ENCODE results near the gene ZCCHC3.
"Not testable (repeated sequence)": the region's sequence is repeated elsewhere in the genome, so short reads cannot be mapped to it uniquely, and the experiment has no call there.

ZCCHC3 gene

GRCh38 chr20:327186-328026 is 30.0 kb downstream of the ZCCHC3 start:
- TF ChIP-seq, protein P1, sequence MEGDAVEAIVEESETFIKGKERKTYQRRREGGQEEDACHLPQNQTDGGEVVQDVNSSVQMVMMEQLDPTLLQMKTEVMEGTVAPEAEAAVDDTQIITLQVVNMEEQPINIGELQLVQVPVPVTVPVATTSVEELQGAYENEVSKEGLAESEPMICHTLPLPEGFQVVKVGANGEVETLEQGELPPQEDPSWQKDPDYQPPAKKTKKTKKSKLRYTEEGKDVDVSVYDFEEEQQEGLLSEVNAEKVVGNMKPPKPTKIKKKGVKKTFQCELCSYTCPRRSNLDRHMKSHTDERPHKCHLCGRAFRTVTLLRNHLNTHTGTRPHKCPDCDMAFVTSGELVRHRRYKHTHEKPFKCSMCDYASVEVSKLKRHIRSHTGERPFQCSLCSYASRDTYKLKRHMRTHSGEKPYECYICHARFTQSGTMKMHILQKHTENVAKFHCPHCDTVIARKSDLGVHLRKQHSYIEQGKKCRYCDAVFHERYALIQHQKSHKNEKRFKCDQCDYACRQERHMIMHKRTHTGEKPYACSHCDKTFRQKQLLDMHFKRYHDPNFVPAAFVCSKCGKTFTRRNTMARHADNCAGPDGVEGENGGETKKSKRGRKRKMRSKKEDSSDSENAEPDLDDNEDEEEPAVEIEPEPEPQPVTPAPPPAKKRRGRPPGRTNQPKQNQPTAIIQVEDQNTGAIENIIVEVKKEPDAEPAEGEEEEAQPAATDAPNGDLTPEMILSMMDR (IDR thresholded peaks at IDR 0.05; ENCODE audit: extremely low read depth, missing control alignments), result no peak
- DNase-seq (ENCODE audit: low spot score), result peak; percentile 95

DNA sequence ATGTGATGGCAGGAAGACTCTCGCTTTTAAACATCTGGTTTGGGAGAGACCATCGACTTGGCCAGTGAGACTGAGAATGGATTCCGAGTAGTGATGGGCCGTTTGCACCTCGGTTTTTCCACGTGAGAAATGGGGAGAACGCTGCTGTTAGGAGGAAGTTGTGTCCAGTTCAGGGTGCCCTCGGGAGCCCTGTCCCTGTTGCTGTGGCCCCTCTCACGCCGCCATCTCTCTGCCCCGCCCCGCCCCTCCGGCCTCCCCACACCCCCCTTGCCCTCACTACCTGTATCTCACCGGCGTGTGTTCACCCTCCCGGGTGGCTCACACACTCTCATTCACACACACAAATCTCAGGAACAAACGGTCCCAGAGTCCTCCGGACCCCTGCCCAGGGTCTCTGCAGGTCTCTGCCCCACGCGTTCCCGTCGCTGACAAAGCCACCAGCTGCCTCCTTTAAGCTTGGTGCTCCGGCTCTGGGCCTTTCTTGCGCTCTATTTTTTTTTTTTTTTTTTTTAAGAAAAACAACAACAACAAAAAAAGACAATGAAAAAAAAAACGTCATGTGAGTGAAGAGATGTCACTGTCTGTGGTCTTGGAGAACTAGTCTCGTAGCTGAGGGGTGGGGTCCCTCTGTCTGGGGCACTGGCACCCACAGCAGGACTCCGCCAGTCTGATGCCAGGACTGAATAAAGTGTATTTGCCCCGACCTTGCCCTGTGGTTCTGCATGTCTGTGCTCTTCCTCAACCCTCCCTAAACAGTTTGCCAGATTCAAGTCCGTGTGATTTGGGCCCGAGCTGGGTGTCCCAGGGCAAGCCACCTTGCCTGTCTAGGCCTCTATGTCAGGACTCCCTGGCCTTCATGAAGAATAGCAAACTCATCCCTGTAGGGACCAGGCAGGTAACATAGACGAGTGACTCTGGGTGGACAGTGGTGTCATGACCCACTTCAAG is 30.9 kb downstream of the ZCCHC3 start:
- TF ChIP-seq, protein P1 (IDR thresholded peaks at IDR 0.05; ENCODE audit: extremely low read depth, missing control alignments), result no peak
- no peak for DNase-seq (ENCODE audit: low spot score)

DNA sequence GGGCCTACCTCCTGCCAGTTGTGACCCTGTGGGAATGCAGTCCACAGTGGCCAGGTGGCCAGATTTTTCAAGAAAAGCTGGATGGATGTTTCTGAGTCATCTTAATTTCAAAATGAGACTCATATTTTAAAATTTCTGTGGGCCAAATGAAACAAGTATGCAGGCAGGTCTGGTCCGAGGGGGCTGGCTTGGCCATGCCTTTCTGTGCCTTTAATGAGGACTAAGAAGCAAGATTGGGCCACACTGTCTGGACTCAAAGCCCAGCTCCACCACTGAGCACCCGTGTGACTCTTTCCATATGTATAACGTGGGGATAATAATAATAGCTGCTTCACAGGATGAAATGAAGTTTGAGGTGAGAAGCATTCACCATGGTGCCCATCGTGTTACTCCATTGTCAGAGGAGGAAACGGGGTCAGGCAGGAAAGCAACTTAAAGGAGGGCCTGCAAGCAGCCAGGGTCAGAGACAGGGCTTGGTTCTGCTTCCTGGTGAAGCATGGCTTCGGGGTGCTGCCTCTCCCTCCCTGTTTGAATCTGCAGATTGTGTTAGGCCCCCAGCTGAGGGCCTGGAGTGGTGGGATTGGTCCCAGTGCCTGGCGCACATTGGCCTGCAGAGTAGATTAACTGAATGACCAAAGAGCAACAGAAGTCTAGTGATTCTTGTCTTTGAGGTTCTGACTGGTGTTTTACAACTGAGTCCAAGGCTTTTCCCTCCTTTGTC is 31.8 kb downstream of the ZCCHC3 start:
- no peak for DNase-seq (ENCODE audit: low spot score)
- TF ChIP-seq, protein P1 (IDR thresholded peaks at IDR 0.05; ENCODE audit: extremely low read depth, missing control alignments), result no peak

DNA sequence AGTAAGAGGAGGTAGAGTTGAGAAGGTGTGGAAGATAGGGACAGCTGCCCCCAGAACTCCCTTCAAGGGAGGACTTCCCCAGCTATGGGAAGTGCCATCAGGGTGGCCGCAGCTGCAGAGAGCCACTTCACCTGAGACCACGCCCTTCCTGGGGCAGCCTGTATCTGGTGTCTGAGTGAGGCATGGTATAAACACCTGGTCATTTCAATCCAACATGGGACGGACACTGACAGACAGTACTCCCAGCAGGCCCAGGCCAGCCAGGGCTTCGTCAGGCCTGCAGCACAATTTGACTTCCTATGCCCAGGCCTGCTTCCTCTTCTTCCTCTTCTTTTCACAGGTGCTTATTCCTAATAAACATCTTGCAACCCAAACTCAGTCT is 32.5 kb downstream of the ZCCHC3 start:
- TF ChIP-seq, protein P1 (IDR thresholded peaks at IDR 0.05; ENCODE audit: extremely low read depth, missing control alignments), result no peak
- DNase-seq (ENCODE audit: low spot score), result no peak

GRCh38 chr20:330233-331149 is 33.1 kb downstream of the ZCCHC3 start:
- DNase-seq (ENCODE audit: low spot score), result peak; percentile 78
- TF ChIP-seq, protein P1 (IDR thresholded peaks at IDR 0.05; ENCODE audit: extremely low read depth, missing control alignments), result peak; percentile 68

DNA sequence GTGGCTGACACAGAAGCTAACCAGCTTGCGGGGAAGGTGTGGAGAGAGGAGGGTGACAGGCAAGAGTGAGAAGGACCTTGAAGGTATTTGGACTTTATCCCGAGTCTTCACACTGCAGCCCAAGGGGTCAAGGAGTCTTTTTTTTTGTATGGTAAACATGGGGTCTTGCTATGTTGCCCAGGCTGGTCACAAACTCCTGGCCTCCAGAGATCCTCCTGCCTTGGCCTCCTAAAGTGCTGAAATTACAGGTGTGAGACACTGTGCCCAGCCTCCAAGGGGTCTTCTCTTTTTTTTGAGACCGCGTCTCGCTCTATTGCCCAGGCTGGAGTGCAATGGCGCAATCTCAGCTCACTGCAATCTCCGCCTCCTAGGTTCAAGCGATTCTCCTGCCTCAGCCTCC is 37.2 kb downstream of the ZCCHC3 start:
- no peak for DNase-seq (ENCODE audit: low spot score)
- TF ChIP-seq, protein P1 (IDR thresholded peaks at IDR 0.05; ENCODE audit: extremely low read depth, missing control alignments), result no peak

- not testable (repeated sequence) for DNase-seq (ENCODE audit: low spot score)
These were observed 38.7 kb downstream of the ZCCHC3 start for GRCh38 chr20:336040-336439.

Measured in GM20000 (cell line).